ENCODE data around the gene TTC16.

The TTC16 gene

GRCh38 chr9:127738666-127739065 lies 22.8 kb downstream of the TTC16 start:
- no peaks in the 10 kb centered on the region for H3K9me3 Mint-ChIP-seq
- peaks cover 16% of the 10 kb centered on the region for H3K4me1 Mint-ChIP-seq (ENCODE audit: low read depth)
- no peaks in the 10 kb centered on the region for H3K27me3 Mint-ChIP-seq
- no peak overlapping the region for H3K4me3 Mint-ChIP-seq
- peaks cover 16% of the 10 kb centered on the region for H3K36me3 Mint-ChIP-seq (ENCODE audit: low read depth)
- H3K27ac Mint-ChIP-seq = no peak overlapping the region

DNA sequence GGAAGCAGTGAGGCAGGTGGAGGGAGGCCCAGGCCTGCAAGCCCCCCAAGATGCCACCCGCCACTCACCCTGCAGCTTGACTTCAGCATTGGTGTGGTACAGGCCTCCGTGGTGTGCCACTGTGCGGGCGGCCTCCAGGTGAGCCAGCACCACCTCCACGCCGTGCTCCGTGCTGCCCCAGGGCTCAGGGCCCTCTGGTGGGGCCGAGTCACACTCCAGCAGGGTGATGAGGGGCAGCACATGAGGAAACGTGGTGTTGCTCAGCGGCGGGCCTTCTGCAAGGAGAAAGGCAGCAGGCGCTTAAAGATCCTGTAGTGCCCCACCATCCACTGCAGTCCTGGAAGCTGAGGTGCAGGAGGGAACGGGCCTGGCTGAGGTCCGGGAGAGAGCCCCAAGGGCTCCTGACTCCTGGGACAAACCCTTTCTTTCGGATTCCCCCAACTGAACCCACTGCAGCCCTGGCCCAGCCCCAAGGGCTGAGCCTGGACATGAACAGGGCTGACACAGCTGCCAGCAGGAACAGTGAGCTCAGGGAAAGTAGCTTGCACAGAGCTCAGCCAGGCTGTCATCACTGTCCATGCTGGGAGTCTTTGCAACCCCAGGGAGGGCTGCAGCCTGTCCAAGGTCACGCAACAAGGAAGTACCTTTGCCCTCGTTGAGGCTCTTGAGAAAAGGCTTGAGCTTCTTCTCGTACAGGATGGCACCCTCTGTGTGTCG lies 23.9 kb downstream of the TTC16 start:
- Mint-ChIP-seq H3K9me3 (no peaks in the 10 kb centered on the region), H3K27ac (no peak overlapping the region), H3K36me3 (ENCODE audit: low read depth) (peaks cover 16% of the 10 kb centered on the region), H3K27me3 (no peaks in the 10 kb centered on the region), H3K4me1 (ENCODE audit: low read depth) (peaks cover 7% of the 10 kb centered on the region), H3K4me3 (no peak overlapping the region)

- Mint-ChIP-seq H3K4me1 (ENCODE audit: low read depth) (peaks cover 7% of the 10 kb centered on the region), H3K36me3 (ENCODE audit: low read depth) (peaks cover 21% of the 10 kb centered on the region), H3K27ac (no peak overlapping the region), H3K9me3 (no peaks in the 10 kb centered on the region), H3K4me3 (no peak overlapping the region), H3K27me3 (no peaks in the 10 kb centered on the region)
Observed at GRCh38 chr9:127741831-127742434, 26.1 kb downstream of the TTC16 start.

- Mint-ChIP-seq H3K36me3 (ENCODE audit: low read depth) (peaks cover 21% of the 10 kb centered on the region), H3K4me3 (no peak overlapping the region), H3K27me3 (no peaks in the 10 kb centered on the region), H3K9me3 (no peaks in the 10 kb centered on the region), H3K27ac (no peak overlapping the region), H3K4me1 (ENCODE audit: low read depth) (peaks cover 13% of the 10 kb centered on the region)
Observed at GRCh38 chr9:127742435-127743088, 26.7 kb downstream of the TTC16 start.

GRCh38 chr9:127744398-127745110 lies 28.7 kb downstream of the TTC16 start:
- Mint-ChIP-seq H3K4me3 (no peak overlapping the region), H3K36me3 (ENCODE audit: low read depth) (peaks cover 19% of the 10 kb centered on the region), H3K9me3 (no peaks in the 10 kb centered on the region), H3K27me3 (no peaks in the 10 kb centered on the region), H3K4me1 (ENCODE audit: low read depth) (peaks cover 16% of the 10 kb centered on the region), H3K27ac (no peak overlapping the region)

- no peaks in the 10 kb centered on the region for H3K9me3 Mint-ChIP-seq
- H3K27ac Mint-ChIP-seq = peak overlapping the region; percentile 34
- H3K4me1 Mint-ChIP-seq (ENCODE audit: low read depth) = peaks cover 16% of the 10 kb centered on the region
- peaks cover 26% of the 10 kb centered on the region for H3K36me3 Mint-ChIP-seq (ENCODE audit: low read depth)
- H3K27me3 Mint-ChIP-seq = no peaks in the 10 kb centered on the region
- H3K4me3 Mint-ChIP-seq = no peak overlapping the region
Observed at GRCh38 chr9:127746959-127747569, 31.2 kb downstream of the TTC16 start.

GRCh38 chr9:127749090-127749787 lies 33.4 kb downstream of the TTC16 start:
- Mint-ChIP-seq H3K4me3 (no peak overlapping the region), H3K27ac (no peak overlapping the region), H3K27me3 (no peaks in the 10 kb centered on the region), H3K36me3 (ENCODE audit: low read depth) (peaks cover 22% of the 10 kb centered on the region), H3K9me3 (no peaks in the 10 kb centered on the region), H3K4me1 (ENCODE audit: low read depth) (peaks cover 16% of the 10 kb centered on the region)

- Mint-ChIP-seq H3K27me3 (no peaks in the 10 kb centered on the region), H3K4me1 (ENCODE audit: low read depth) (peaks cover 12% of the 10 kb centered on the region), H3K9me3 (no peaks in the 10 kb centered on the region), H3K27ac (peak overlapping the region; percentile 38), H3K36me3 (ENCODE audit: low read depth) (peaks cover 17% of the 10 kb centered on the region), H3K4me3 (no peak overlapping the region)
Observed at GRCh38 chr9:127751269-127752054, 35.6 kb downstream of the TTC16 start.

- H3K4me1 Mint-ChIP-seq (ENCODE audit: low read depth) = no peaks in the 10 kb centered on the region
- H3K36me3 Mint-ChIP-seq (ENCODE audit: low read depth) = peaks cover 17% of the 10 kb centered on the region
- H3K4me3 Mint-ChIP-seq = no peak overlapping the region
- no peaks in the 10 kb centered on the region for H3K9me3 Mint-ChIP-seq
- no peaks in the 10 kb centered on the region for H3K27me3 Mint-ChIP-seq
- H3K27ac Mint-ChIP-seq = no peak overlapping the region
Observed at GRCh38 chr9:127753148-127753547, 37.3 kb downstream of the TTC16 start.

DNA sequence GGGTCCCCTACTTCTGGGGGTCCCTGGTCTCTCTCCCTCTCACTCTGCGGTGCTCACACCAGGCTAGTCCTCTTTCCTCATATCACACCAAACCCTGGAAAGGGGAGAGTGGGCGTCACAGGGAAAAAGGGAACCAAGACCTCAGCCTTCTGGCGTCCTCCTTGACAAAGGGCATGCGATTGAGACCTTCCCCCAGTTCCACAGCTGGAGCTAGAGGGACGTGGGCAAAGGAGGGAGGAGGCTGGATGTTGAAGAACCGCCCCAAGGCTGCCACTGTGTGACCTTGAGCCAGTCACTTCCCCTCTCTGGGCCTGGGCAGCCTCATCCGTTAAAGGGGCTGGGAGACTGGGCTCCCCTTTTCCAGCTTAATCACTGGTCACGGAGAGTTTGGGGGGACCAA lies 37.7 kb downstream of the TTC16 start:
- H3K36me3 Mint-ChIP-seq (ENCODE audit: low read depth) = peaks cover 17% of the 10 kb centered on the region
- H3K4me1 Mint-ChIP-seq (ENCODE audit: low read depth) = peaks cover under 1% of the 10 kb centered on the region
- H3K27ac Mint-ChIP-seq = no peak overlapping the region
- no peaks in the 10 kb centered on the region for H3K9me3 Mint-ChIP-seq
- no peak overlapping the region for H3K4me3 Mint-ChIP-seq
- H3K27me3 Mint-ChIP-seq = no peaks in the 10 kb centered on the region

GRCh38 chr9:127754099-127755060 lies 38.5 kb downstream of the TTC16 start:
- Mint-ChIP-seq H3K4me3 (no peak overlapping the region), H3K9me3 (no peaks in the 10 kb centered on the region), H3K36me3 (ENCODE audit: low read depth) (peaks cover 18% of the 10 kb centered on the region), H3K27ac (no peak overlapping the region), H3K4me1 (ENCODE audit: low read depth) (peaks cover 4% of the 10 kb centered on the region), H3K27me3 (no peaks in the 10 kb centered on the region)

GRCh38 chr9:127755061-127756060 lies 39.5 kb downstream of the TTC16 start:
- Mint-ChIP-seq H3K27me3 (no peaks in the 10 kb centered on the region), H3K36me3 (ENCODE audit: low read depth) (peaks cover 14% of the 10 kb centered on the region), H3K4me1 (ENCODE audit: low read depth) (peaks cover 4% of the 10 kb centered on the region), H3K4me3 (no peak overlapping the region), H3K27ac (no peak overlapping the region), H3K9me3 (no peaks in the 10 kb centered on the region)
